MCF 10A (cell line): Measurements from ENCODE around the gene NEAT1. TPM values are rescaled to one million over a fixed set of nuclear protein-coding genes. Genes with fewer than 3 reads are reported as not detected.
A peak's percentile ranks its signal among the peaks of the same experiment; 100 is the strongest.

Experiments
- Bru-seq: library from RNA; stranded (reverse); fragments of 400-500 nt; gene quantifications from one replicate; lab custom pipeline; 2021; lab: Mats Ljungman, UMichigan
- BruChase-seq, 2 experiments: library from RNA; stranded (reverse); fragments of 400-500 nt; gene quantifications; one replicate each; lab custom pipeline; 2021; lab: Mats Ljungman, UMichigan
- BruUV-seq: library from RNA; stranded (reverse); fragments of 400-500 nt; replicated peaks from 2 replicates; lab custom pipeline; 2021; lab: Mats Ljungman, UMichigan
- CTCF ChIA-PET: fragments of 300-600 bp; sonication (Branson Sonifier 250); formaldehyde crosslinking; extraction: SDS; loops from one replicate; lab custom pipeline; 2021; ENCODE audit warnings: antibody characterized with exemption, inconsistent platforms; lab: Yijun Ruan, JAX
- POLR2A ChIA-PET: fragments of 300-600, 350-650 bp; sonication (Branson Sonifier 250); formaldehyde crosslinking; extraction: SDS; loops from one replicate; lab custom pipeline; 2020; ENCODE audit warnings: antibody characterized with exemption, inconsistent platforms; lab: Yijun Ruan, JAX
- DNase-seq: peaks from one replicate; pipeline ENCODE4 v3.0.0-alpha.2; 2018; ENCODE audit not compliant: unreplicated experiment
- H3K27ac Mint-ChIP-seq: one replicate; pipeline ENCODE4 v1.8.0; 2022; ENCODE audit warnings: mild to moderate bottlenecking, low read depth, mixed read lengths; ENCODE audit not compliant: unreplicated experiment
- H3K27me3 Mint-ChIP-seq: one replicate; pipeline ENCODE4 v1.8.0; 2022; ENCODE audit warnings: mixed read lengths; ENCODE audit not compliant: insufficient read depth, unreplicated experiment
- H3K36me3 Mint-ChIP-seq: one replicate; pipeline ENCODE4 v1.8.0; 2022; ENCODE audit warnings: mild to moderate bottlenecking, moderate library complexity, mixed read lengths; ENCODE audit not compliant: insufficient read depth, unreplicated experiment
- H3K4me1 Mint-ChIP-seq: one replicate; pipeline ENCODE4 v1.8.0; 2022; ENCODE audit warnings: mixed read lengths; ENCODE audit not compliant: insufficient read depth, unreplicated experiment
- H3K4me3 Mint-ChIP-seq: one replicate; pipeline ENCODE4 v1.8.0; 2022; ENCODE audit warnings: mild to moderate bottlenecking, moderate library complexity, mixed read lengths; ENCODE audit not compliant: unreplicated experiment
- H3K9me3 Mint-ChIP-seq: one replicate; pipeline ENCODE4 v1.8.0; 2022; ENCODE audit warnings: mixed read lengths; ENCODE audit not compliant: unreplicated experiment
- CTCF ChIP-seq: fragments of 200-600 bp; IDR thresholded peaks from one replicate; pipeline ENCODE4 v1.8.0; 2022; ENCODE audit warnings: antibody characterized with exemption, mild to moderate bottlenecking; ENCODE audit not compliant: unreplicated experiment
- intact Hi-C: fragments of 100-400 bp; cut with micrococcal nuclease; formaldehyde crosslinking; loops from 2 replicates; pipeline ENCODE4 v1.14.1; 2022
- long read RNA-seq: library from polyadenylated mRNA; stranded (forward); transcript quantifications from one replicate; pipeline ENCODE4 v2.0.0, GENCODE V29; 2022
- total RNA-seq: library from RNA; stranded (reverse); gene quantifications from 2 replicates; pipeline ENCODE4 v1.2.3, GENCODE V29; 2022

NEAT1 gene
- total RNA-seq (1,026 and 1,292 TPM in 2 replicates), Bru-seq, nascent RNA (percentile 100 among the genes with signal in this experiment), BruChase-seq, experiment 1, labeled RNA remaining after a 6-hour chase (percentile 100 among the genes with signal in this experiment), BruChase-seq, experiment 2, labeled RNA remaining after a 2-hour chase (percentile 100 among the genes with signal in this experiment)
- long read RNA-seq, full-length matches to known transcripts: 1,237 of 1,237 reads
- long read RNA-seq, partial matches to known transcripts: 0 of 1,237 reads
- long read RNA-seq, other reads (novel, unspliced or antisense): 0 of 1,237 reads

DNA sequence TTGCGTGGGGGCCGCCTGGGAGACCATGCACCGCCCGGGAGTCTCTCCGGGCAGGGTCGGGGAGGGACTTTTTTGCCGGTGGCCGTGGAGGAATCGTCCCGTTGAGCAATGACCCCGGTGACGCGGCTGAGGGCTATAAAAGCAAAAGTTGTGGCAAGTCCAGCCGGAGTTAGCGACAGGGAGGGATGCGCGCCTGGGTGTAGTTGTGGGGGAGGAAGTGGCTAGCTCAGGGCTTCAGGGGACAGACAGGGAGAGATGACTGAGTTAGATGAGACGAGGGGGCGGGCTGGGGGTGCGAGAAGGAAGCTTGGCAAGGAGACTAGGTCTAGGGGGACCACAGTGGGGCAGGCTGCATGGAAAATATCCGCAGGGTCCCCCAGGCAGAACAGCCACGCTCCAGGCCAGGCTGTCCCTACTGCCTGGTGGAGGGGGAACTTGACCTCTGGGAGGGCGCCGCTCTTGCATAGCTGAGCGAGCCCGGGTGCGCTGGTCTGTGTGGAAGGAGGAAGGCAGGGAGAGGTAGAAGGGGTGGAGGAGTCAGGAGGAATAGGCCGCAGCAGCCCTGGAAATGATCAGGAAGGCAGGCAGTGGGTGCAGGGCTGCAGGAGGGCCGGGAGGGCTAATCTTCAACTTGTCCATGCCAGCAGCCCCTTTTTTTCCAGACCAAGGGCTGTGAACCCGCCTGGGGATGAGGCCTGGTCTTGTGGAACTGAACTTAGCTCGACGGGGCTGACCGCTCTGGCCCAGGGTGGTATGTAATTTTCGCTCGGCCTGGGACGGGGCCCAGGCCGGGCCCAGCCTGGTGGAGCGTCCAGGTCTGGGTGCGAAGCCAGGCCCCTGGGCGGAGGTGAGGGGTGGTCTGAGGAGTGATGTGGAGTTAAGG is at the start of gene NEAT1:
NEAT1 (plus strand) TSS at position 166 of the 883 bp plus-strand sequence.
- H3K4me3 Mint-ChIP-seq: peak within 1 kb of the TSS; percentile 98
- H3K27ac Mint-ChIP-seq: peak within 1 kb of the TSS; percentile 99
- H3K36me3 Mint-ChIP-seq: peaks cover 60% of the 10 kb centered on the region
- CTCF ChIA-PET: interaction anchor here (0.5 to 0.9 kb wide), 3 partner anchors 41 to 76 kb away, joined by 3 to 4 read pairs (median 3); partner anchors contain the start of gene MALAT1
- no peaks in the 10 kb centered on the region for H3K9me3 Mint-ChIP-seq
- intact Hi-C loops: loop anchor here (1.0 to 2.0 kb wide), 2 partner anchors 76 to 84 kb away; partner anchors contain the start of gene MALAT1
- TSS peak; percentile 28 for BruUV-seq
- H3K4me1 Mint-ChIP-seq: peaks cover 26% of the 10 kb centered on the region
- no peak for TF ChIP-seq CTCF
- POLR2A ChIA-PET: interaction anchor here (0.5 to 21.4 kb wide), 22 partner anchors 4 to 468 kb away, joined by 3 to 2994 read pairs (median 9); partner anchors contain the start of genes CCDC85B, CFL1, FAM89B and FRMD8
- peaks cover 10% of the 10 kb centered on the region for H3K27me3 Mint-ChIP-seq
- peak; percentile 91 for DNase-seq

- DNase-seq: peak; percentile 49
- intact Hi-C loops: no loop called here
- no peaks in the 10 kb centered on the region for H3K27me3 Mint-ChIP-seq
- no TSS peak for BruUV-seq
- H3K4me3 Mint-ChIP-seq: no peak overlapping the region
- H3K27ac Mint-ChIP-seq: no peak overlapping the region
- no peak for TF ChIP-seq CTCF
- H3K9me3 Mint-ChIP-seq: no peaks in the 10 kb centered on the region
- ChIA-PET CTCF (no interaction called here), POLR2A (interaction anchor here (0.6 to 3.3 kb wide), 6 partner anchors 13 to 134 kb away, joined by 3 to 8 read pairs (median 4); partner anchors contain the start of gene NEAT1)
- H3K4me1 Mint-ChIP-seq: peaks cover 22% of the 10 kb centered on the region
- H3K36me3 Mint-ChIP-seq: no peaks in the 10 kb centered on the region
Measured at GRCh38 chr11:65373839-65374580, 48.6 kb upstream of the NEAT1 start.

GRCh38 chr11:65375012-65375411 is 47.6 kb upstream of the NEAT1 start:
- H3K36me3 Mint-ChIP-seq: no peaks in the 10 kb centered on the region
- ChIA-PET POLR2A (interaction anchor here (0.7 to 3.3 kb wide), 5 partner anchors 8 to 202 kb away, joined by 3 to 8 read pairs (median 4); partner anchors contain the start of gene NEAT1), CTCF (interaction anchor here (0.6 kb wide), 1 partner anchor 24 kb away, joined by 3 read pairs; no protein-coding TSS in a partner anchor)
- H3K27me3 Mint-ChIP-seq: no peaks in the 10 kb centered on the region
- H3K4me3 Mint-ChIP-seq: no peak overlapping the region
- peaks cover 22% of the 10 kb centered on the region for H3K4me1 Mint-ChIP-seq
- H3K9me3 Mint-ChIP-seq: no peaks in the 10 kb centered on the region
- DNase-seq: peak; percentile 40
- peak overlapping the region; percentile 69 for H3K27ac Mint-ChIP-seq
- intact Hi-C loops: no loop called here
- TF ChIP-seq CTCF: no peak
- no TSS peak for BruUV-seq
